ENCODE results near the gene PCYT2. TPM values are rescaled to one million over a fixed set of nuclear protein-coding genes. Genes with fewer than 3 reads are reported as not detected.

Gene PCYT2
- total and polyA plus RNA-seq, 9 of the 15 experiments (the other 6 are each of a cell fraction or from before 2014, with no cell fraction given), result 0.92 to 134 (median 82.5) TPM

DNA sequence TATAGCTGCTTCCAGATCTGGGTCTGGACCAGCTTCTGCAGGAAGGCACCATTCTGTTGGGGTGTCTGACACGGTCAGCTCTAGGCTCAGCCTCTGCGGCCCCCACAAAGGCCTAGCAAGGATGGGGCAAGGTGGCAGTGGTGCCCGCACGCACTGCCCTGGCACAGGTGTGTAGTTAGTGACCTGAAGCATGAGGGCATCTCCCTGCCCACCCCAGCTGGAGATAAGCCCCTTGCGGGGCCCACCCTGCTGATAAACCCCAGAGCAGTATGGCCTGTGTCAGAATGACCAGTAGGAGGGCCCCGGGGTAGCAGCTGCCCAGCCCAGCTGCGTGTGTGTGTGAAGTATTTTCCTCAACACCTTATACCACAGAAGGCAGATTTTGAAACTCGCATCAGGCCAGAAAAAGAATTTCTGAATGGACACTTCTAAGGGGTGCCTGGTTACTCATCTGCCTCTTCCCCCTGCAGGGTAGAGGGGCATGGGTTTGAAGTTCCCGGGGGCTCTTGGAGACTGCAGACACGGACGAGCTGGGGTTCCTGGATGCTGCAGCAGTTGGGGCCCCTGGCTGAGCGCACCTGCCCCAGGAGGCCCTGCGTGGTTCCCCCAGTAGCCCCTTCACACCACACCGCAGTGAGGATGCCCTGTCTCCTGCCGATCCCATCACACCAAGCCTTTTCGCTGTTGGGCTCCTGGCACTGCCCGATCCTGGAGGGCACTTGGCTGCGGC lies 44.6 kb downstream of the PCYT2 start (continued):
- TF ChIP-seq, protein P1, sequence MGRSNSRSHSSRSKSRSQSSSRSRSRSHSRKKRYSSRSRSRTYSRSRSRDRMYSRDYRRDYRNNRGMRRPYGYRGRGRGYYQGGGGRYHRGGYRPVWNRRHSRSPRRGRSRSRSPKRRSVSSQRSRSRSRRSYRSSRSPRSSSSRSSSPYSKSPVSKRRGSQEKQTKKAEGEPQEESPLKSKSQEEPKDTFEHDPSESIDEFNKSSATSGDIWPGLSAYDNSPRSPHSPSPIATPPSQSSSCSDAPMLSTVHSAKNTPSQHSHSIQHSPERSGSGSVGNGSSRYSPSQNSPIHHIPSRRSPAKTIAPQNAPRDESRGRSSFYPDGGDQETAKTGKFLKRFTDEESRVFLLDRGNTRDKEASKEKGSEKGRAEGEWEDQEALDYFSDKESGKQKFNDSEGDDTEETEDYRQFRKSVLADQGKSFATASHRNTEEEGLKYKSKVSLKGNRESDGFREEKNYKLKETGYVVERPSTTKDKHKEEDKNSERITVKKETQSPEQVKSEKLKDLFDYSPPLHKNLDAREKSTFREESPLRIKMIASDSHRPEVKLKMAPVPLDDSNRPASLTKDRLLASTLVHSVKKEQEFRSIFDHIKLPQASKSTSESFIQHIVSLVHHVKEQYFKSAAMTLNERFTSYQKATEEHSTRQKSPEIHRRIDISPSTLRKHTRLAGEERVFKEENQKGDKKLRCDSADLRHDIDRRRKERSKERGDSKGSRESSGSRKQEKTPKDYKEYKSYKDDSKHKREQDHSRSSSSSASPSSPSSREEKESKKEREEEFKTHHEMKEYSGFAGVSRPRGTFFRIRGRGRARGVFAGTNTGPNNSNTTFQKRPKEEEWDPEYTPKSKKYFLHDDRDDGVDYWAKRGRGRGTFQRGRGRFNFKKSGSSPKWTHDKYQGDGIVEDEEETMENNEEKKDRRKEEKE (IDR thresholded peaks at IDR 0.05; ENCODE audit: borderline replicate concordance in 1 of 2, control insufficient read depth in 1 of 2, low read depth in 2 of 2, low read length in 1 of 2), result 0 out of 4 replicates have a peak, but pooled peaks of 1 of the 2 experiments have one; percentile 29
- TF ChIP-seq TOE1 (IDR thresholded peaks at IDR 0.05; ENCODE audit: borderline replicate concordance), result no peak
- TF ChIP-seq TOE1 (CRISPR knock-in tag; IDR thresholded peaks at IDR 0.05; ENCODE audit: borderline replicate concordance, low read depth), result no peak
- no peak for TF ChIP-seq ZSCAN29 (IDR thresholded peaks at IDR 0.05)
- TF ChIP-seq, protein P2, sequence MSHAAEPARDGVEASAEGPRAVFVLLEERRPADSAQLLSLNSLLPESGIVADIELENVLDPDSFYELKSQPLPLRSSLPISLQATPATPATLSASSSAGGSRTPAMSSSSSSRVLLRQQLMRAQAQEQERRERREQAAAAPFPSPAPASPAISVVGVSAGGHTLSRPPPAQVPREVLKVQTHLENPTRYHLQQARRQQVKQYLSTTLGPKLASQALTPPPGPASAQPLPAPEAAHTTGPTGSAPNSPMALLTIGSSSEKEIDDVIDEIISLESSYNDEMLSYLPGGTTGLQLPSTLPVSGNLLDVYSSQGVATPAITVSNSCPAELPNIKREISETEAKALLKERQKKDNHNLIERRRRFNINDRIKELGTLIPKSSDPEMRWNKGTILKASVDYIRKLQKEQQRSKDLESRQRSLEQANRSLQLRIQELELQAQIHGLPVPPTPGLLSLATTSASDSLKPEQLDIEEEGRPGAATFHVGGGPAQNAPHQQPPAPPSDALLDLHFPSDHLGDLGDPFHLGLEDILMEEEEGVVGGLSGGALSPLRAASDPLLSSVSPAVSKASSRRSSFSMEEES (CRISPR knock-in tag; IDR thresholded peaks at IDR 0.05), result no peak
- peak in 1 of 2 experiments; percentile 3; a peak in 1 of 4 replicates for TF ChIP-seq SIN3A (IDR thresholded peaks at IDR 0.05; ENCODE audit: borderline replicate concordance in 2 of 2, control insufficient read depth in 1 of 2, low read depth in 2 of 2, low read length in 2 of 2)
- peak; percentile 12; the same call in 1 of the 2 replicates for TF ChIP-seq OTX1 (CRISPR knock-in tag; IDR thresholded peaks at IDR 0.05)
- TF ChIP-seq, protein P3, sequence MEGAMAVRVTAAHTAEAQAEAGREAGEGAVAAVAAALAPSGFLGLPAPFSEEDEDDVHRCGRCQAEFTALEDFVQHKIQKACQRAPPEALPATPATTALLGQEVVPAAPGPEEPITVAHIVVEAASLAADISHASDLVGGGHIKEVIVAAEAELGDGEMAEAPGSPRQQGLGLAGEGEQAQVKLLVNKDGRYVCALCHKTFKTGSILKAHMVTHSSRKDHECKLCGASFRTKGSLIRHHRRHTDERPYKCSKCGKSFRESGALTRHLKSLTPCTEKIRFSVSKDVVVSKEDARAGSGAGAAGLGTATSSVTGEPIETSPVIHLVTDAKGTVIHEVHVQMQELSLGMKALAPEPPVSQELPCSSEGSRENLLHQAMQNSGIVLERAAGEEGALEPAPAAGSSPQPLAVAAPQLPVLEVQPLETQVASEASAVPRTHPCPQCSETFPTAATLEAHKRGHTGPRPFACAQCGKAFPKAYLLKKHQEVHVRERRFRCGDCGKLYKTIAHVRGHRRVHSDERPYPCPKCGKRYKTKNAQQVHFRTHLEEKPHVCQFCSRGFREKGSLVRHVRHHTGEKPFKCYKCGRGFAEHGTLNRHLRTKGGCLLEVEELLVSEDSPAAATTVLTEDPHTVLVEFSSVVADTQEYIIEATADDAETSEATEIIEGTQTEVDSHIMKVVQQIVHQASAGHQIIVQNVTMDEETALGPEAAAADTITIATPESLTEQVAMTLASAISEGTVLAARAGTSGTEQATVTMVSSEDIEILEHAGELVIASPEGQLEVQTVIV (CRISPR knock-in tag; IDR thresholded peaks at IDR 0.05; ENCODE audit: borderline replicate concordance), result no peak
- TF ChIP-seq THRAP3 (IDR thresholded peaks at IDR 0.05; ENCODE audit: borderline replicate concordance), result 0 out of 2 replicates have a peak, but pooled peaks have one; percentile 21
- TF ChIP-seq, protein P4, sequence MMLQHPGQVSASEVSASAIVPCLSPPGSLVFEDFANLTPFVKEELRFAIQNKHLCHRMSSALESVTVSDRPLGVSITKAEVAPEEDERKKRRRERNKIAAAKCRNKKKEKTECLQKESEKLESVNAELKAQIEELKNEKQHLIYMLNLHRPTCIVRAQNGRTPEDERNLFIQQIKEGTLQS (IDR thresholded peaks at IDR 0.05), result no peak
- TF ChIP-seq, protein P4 (CRISPR knock-in tag; conservative IDR thresholded peaks at IDR 0.05), result no peak
- TF ChIP-seq, protein P5, sequence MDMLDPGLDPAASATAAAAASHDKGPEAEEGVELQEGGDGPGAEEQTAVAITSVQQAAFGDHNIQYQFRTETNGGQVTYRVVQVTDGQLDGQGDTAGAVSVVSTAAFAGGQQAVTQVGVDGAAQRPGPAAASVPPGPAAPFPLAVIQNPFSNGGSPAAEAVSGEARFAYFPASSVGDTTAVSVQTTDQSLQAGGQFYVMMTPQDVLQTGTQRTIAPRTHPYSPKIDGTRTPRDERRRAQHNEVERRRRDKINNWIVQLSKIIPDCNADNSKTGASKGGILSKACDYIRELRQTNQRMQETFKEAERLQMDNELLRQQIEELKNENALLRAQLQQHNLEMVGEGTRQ (CRISPR knock-in tag; IDR thresholded peaks at IDR 0.05), result no peak
- TF ChIP-seq PHB (CRISPR knock-in tag; IDR thresholded peaks at IDR 0.05), result peak; percentile 8
- TF ChIP-seq ZNF41 (CRISPR knock-in tag; conservative IDR thresholded peaks at IDR 0.05), result no peak
- TF ChIP-seq POU5F1 (IDR thresholded peaks at IDR 0.05; ENCODE audit: borderline replicate concordance, low read depth, low read length, partially characterized antibody), result no peak
